NCI-H510A (cell line): ENCODE measurements around the gene DGKQ.

Source experiments
- DNase-seq: peaks from one replicate; lab custom pipeline; 2025; lab: John Stamatoyannopoulos, UW

The DGKQ gene

GRCh38 chr4:973431-974397 is at the start of gene DGKQ:
TSS of gene DGKQ (minus strand) at chr4:973569. CDS start at chr4:973482, 87 bp downstream.
- DNase-seq, result no peak

- no peak for DNase-seq
These were observed 49.3 kb upstream of the DGKQ start for GRCh38 chr4:1022739-1023066.

DNA sequence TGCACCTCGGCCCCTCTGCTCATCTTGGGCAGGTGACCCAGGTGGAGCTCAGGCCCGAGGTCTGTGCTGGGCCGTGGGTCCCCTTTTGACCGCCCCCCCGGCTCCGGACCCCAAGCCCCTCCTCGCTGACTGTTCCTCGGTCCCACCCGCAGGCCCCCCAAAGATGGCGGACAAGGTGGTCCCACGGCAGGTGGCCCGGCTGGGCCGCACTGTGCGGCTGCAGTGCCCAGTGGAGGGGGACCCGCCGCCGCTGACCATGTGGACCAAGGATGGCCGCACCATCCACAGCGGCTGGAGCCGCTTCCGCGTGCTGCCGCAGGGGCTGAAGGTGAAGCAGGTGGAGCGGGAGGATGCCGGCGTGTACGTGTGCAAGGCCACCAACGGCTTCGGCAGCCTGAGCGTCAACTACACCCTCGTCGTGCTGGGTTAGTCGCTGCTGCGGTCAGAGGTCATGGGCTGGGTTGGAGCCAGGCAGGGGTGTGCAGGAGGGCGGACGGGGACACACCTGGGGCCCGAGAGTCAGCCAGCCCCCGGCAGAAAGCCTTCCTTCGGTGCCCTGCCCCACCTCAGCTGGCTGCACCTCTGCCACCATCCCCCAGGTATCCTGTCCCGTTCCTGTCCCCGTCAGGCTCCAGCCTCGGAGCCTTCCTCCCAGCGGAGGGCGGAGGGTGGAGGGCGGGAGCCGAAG is 48.8 kb upstream of the DGKQ start:
- DNase-seq, result no peak

- no peak for DNase-seq
These were observed 48.1 kb upstream of the DGKQ start for GRCh38 chr4:1021386-1022050.

GRCh38 chr4:1019729-1020470 is 46.5 kb upstream of the DGKQ start:
- DNase-seq, result no peak

- DNase-seq, result no peak
These were observed 46.0 kb upstream of the DGKQ start for GRCh38 chr4:1019320-1019719.

DNA sequence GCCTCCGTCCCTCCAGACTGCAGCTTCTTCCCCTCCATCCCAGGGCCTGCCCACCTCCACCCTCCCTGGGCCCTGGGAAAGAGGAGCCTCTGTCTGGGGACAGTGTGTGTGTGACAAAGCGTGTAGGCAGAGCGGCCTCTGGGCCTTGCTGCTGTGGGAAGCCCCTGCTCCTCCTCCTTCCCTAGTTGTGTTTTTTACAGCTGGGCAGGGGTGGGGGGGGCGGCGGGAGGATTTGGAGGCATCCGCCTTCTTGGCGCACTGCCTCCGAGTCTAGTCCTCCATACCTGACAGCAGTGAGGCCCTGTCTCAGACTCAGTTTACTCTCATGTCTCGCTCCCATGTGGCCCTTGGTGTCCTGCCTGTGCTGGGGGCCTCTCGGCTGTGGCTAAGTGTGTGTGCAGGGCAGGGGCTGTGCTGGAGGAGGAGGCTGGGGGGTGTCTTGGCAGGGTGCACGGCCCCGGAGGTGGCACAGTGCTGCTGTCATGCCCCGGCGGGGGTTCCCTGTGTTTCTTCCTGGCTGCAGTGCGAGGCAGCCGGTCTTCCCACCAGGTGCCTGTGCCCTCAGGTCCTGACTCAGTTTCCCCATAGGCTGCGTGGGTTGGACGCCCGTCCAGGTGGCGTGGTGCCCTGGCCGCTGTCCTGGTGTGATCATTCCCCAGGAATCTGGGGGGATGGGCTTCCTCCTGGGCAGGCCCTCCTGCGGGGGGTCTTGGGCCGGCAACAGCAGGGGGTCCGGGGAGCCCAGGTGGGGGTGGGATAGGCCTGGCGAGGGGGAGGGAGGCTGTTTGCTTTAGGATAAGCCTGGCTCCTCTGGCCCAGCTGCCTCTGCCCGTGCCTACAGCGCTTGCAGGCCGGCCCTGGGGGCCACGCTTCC is 45.0 kb upstream of the DGKQ start:
- no peak for DNase-seq

DNA sequence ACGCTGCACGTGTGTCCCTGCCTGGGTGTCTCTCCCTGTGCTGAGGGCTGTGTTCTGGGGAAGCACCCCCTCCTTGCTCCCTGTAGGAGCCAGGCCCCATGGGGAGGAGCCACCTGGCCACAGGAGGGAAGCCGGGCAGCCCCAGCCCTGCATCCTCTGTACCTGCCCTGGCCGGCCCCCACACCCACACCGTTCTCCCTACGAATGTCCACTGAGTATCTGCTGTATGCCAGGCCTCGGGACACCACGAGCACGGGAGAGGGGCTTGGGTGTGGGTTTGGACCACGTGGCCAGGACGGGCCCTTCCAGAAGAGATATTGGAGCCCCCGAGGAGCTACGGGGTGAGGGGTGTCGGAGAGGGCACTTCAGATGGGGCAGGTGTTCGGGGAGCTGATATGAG is 44.3 kb upstream of the DGKQ start:
- no peak for DNase-seq

DNA sequence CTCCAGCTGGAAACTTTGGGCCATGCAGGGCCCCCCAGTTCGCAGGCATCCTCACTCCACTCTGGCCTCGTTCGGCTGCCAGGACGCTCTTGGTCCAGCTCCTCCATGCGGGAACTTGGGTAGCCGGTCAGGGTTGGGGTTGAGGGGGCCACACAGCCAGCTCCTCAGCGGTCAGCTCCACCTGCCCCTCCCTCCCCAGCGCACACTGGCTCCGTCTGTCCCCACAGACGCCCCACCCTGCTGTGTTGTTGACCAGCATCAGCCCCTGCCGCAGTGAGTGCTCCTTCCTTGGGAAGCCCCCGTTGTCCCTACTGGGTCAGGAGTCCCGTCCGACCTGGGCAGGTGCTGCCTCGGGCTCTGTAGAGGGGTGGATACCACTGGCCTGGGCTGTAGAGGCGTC is 43.8 kb upstream of the DGKQ start:
- DNase-seq, result no peak

GRCh38 chr4:1015746-1016145 is 42.4 kb upstream of the DGKQ start:
- no peak for DNase-seq

DNA sequence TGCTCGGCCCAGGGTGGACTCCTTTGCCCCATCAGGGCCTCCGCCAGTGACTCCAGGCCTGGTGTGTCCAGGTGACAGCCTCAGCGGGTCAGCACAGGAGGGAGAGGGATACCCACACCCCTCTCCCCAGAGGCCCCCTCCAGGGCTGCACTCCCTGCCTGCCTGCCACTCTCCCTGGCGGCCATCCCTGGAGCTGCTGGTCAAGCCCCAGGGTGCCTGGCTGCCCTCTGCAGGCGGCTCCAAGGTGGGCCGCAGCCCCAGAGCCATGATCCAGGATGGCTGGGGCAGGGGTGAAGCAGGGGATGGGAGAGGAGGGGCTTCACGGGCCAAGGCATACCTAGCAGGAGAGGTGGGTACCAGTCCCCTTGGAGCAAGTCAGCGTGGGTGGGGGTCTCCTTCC is 41.8 kb upstream of the DGKQ start:
- DNase-seq, result no peak

- DNase-seq, result no peak
These were observed 41.2 kb upstream of the DGKQ start for GRCh38 chr4:1014291-1015167.

- DNase-seq, result no peak
These were observed 40.1 kb upstream of the DGKQ start for GRCh38 chr4:1013225-1014073.

- DNase-seq, result no peak
These were observed 38.8 kb upstream of the DGKQ start for GRCh38 chr4:1012034-1012739.

GRCh38 chr4:1011666-1012033 is 38.3 kb upstream of the DGKQ start:
- DNase-seq, result no peak

DNA sequence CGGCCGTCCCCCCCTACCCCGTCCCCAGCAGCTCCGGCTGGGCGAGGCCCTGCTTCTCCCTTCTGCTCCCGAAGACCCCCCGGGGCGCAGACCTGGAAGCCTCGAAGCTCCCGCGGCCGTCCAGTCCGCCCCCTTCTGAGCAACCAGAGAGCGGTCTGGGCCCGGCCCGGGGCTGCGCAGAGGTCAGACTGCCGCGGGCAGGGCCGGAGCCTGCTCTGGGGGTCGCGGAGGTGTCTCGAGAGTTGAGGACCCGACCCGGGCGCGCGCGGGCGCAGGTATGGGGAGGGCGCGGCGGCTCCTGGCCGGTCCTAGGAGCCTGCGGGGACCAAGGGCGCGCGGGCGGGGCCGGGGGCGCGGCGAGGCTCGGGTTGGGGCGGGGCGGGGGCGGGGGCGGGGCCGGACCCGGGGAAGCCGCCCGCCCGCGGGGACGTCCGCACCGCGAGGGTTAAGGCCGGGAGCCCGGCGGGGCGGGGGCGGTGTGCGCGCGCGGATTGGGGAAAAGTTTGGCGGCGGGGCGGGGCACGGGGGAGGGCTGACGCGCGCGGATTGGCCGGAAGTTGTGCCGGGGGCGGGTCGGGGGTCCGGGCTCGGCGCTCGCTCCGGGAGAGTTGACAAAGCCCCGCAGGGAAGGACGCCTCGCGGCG is 37.8 kb upstream of the DGKQ start, which contains the start of gene FGFRL1:
Gene FGFRL1, plus strand, starts transcription at position 605 of the 644 bp plus-strand sequence. CDS start 860 bp downstream, outside the sequence.
- peak; percentile 57 for DNase-seq

GRCh38 chr4:1010395-1011021 is 37.1 kb upstream of the DGKQ start:
- DNase-seq, result no peak
